HG03432 (cell line): ENCODE measurements around the gene SNAI1.
"Not testable (repeated sequence)": the region's sequence is repeated elsewhere in the genome, so short reads cannot be mapped to it uniquely, and the experiment has no call there.

Experiments
- ATAC-seq: cut with Tn5 transposase; IDR thresholded peaks from one replicate; pipeline ENCODE4 v1.9.1; 2021; ENCODE audit warnings: mild to moderate bottlenecking, moderate library complexity; ENCODE audit not compliant: unreplicated experiment

Gene SNAI1

GRCh38 chr20:49961413-49961812 is 21.4 kb upstream of the SNAI1 start:
- ATAC-seq = no peak

GRCh38 chr20:49964964-49965780 is 17.6 kb upstream of the SNAI1 start:
- no peak for ATAC-seq

GRCh38 chr20:49965781-49966305 is 16.9 kb upstream of the SNAI1 start:
- ATAC-seq = no peak

GRCh38 chr20:49966861-49967260 is 15.9 kb upstream of the SNAI1 start:
- ATAC-seq = no peak

DNA sequence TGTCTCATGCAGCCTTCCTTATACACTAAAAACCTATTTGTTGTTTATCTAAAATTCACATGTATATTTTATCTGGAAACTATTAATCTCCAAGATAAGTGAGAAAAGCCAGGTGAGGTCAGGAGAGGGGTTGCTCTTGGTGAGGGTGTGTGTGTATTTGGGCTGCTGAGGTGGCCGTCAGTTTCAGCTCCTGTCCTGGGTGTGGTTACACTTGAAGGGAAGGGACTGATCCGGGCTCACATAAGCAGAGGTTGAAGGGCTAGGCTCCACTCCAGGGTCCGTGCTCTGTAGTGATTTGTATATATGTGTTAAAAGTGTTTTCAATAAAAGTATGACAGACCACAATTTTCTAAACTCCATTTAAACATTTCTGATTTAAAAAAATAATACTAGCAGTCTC is 13.5 kb upstream of the SNAI1 start:
- no peak for ATAC-seq

DNA sequence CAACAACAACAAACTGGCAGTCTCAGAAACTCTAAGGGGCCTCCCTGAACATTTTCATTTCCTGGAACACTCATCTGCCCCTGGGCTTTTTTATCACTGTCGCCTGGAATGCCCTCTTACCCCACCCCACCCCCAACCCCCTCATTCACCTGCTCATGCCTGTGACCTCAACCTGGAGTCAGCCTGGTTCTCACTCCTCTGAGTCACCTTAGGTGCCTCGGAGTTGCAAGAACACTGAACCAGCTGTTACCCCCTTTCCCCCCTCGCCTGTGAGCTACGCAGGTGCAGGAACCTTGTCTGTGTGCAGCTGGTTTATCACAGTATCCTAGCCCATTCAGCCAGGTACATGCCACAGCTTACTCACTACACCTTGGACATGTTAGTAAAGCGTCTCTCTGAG is 12.8 kb upstream of the SNAI1 start:
- no peak for ATAC-seq

GRCh38 chr20:49970498-49970897 is 12.3 kb upstream of the SNAI1 start:
- no peak for ATAC-seq

DNA sequence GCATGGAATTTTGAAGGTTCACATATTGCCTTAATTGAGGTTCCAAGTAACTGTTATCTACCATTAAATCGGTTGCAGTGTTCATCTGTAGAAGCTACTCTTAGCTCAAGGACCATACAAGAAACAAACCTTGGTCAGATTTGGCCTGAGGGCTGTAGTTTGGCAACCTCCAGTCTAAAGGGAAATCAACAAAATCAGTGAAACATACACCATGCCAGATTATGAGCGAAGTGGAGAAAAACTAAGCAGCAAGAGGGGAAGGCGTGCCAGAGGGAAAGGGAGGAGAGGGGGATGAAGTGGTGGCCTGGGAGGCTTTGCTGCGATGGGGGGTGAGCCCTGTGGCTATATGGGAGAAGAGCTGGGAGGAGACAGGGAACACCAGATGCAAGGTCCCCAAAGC is 8.8 kb upstream of the SNAI1 start:
- no peak for ATAC-seq

- ATAC-seq = no peak
These were observed 6.2 kb upstream of the SNAI1 start for GRCh38 chr20:49976542-49976941.

- not testable (repeated sequence) for ATAC-seq
These were observed 5.0 kb upstream of the SNAI1 start for GRCh38 chr20:49977740-49978139.

- ATAC-seq = no peak
These were observed 4.1 kb upstream of the SNAI1 start for GRCh38 chr20:49978685-49979029.

DNA sequence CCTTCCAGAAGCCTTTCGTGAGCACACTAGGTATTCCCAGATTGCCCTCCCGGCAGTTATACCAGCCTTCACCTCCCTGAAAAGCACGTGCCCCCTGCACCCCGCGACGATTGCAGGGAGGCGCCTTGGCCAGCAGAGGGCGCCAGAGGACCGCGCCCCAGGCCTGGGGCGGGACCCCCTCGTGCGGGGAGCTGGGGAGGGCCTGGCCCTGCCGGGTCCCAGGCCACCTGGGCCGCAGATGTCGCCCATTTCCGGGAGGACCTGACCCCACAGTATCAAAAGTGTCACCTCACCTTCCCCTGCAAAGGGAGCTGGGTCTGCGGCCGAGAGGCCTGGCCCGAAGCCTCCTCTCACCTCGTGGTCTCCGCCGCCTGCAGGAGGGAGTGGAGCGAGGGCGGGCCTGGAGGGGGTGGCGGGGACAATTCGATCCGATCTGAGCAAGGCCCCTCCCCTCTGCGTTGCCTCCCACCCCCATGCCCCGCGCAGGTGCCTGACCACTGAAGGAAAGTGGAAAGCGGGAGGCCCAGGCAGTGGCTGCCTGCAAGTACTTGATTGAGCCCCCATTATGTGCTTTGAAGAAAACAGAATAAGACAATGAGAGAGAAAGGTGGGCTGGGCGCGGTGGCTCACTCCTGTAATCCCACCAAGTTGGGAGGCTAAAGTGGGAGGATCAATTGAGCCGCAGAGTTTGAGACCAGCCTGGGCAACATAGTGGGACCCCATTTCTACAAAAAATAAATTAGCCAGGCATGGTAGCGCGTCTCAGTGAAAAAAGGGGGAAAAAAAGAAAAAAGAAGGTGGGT is 3.5 kb upstream of the SNAI1 start:
- ATAC-seq = peak; percentile 34

GRCh38 chr20:49980140-49981008 is 2.4 kb upstream of the SNAI1 start:
- ATAC-seq = no peak

GRCh38 chr20:49981218-49982071 is 1.3 kb upstream of the SNAI1 start:
- no peak for ATAC-seq

DNA sequence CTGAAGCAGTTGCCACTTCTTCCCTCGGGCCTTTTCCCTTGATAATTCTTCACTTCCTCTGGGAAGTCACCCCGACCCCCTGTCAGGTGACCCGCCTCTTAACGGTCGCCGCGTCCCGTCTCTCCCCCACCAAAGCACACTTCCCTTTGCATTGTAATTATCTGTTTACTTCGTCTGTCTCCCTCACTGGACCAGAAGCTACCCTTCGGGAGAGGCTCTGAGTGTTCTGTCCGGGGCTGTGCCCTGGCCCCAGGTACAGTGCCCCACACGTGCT is 771 bp upstream of the SNAI1 start:
- no peak for ATAC-seq

GRCh38 chr20:49983123-49983847 is 505 bp downstream of the SNAI1 start:
- ATAC-seq = no peak

- no peak for ATAC-seq
These were observed 1.1 kb downstream of the SNAI1 start for GRCh38 chr20:49983848-49984408.

- no peak for ATAC-seq
These were observed 1.8 kb downstream of the SNAI1 start for GRCh38 chr20:49984426-49985153.

DNA sequence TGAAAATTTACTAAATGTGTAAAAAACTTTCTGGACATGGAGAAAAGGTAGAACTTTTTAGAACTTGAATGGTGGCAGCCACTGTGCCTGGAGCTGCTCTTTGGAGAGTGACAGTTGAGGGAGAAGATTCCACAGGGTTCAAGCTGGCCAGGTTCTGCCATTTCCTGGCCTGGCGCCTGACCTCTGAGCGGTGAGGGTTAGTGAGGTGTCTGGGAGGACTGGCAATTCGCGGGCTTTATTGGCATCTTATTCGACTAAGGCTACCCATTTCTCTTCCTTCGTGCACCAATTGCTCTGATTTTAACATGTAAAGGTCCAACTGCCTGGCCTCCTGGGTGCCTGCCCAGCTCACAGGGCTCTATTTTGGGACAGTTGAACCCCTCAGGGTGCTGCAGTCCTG is 2.4 kb downstream of the SNAI1 start:
- no peak for ATAC-seq
